Lower leg skin (tissue), 4 donors: ENCODE data around the gene DUSP22. TPM values are rescaled to one million over a fixed set of nuclear protein-coding genes. Genes with fewer than 3 reads are reported as not detected.
"Not testable (repeated sequence)": the region's sequence is repeated elsewhere in the genome, so short reads cannot be mapped to it uniquely, and the experiment has no call there.

Experiments used
- DNase-seq, 2 donors: peaks; one replicate each; pipeline ENCODE4 v3.0.0-alpha.2; 2019; ENCODE audit warnings: low spot score in 2 of 2
- H3K4me3 ChIP-seq: fragments of 200-600 bp; sonication (generic); 2 replicates; pipeline ENCODE4 v1.5.1; 2017; ENCODE audit warnings: mild to moderate bottlenecking, low read depth; ENCODE audit not compliant: poor library complexity, severe bottlenecking
- CTCF ChIP-seq, 3 donors: fragments of 450-650 bp; IDR thresholded peaks; one replicate each; pipeline ENCODE4 v1.5.1; 2016; ENCODE audit warnings: antibody characterized with exemption in 3 of 3, mild to moderate bottlenecking in 3 of 3, moderate library complexity in 2 of 3
- POLR2A ChIP-seq, 2 donors: fragments of 450-650 bp; IDR thresholded peaks; one replicate each; pipeline ENCODE4 v1.6.1; 2016 to 2017; ENCODE audit warnings: antibody characterized with exemption in 2 of 2, mild to moderate bottlenecking in 1 of 2, moderate library complexity in 1 of 2
- WGBS, 2 donors: methylation state at CpG; one replicate each; pipeline ENCODE4 v1.1.5; 2018; 5-methylcytosine and 5-hydroxymethylcytosine counted together
- intact Hi-C: fragments of 100-400 bp; cut with DNase I; formaldehyde crosslinking; loops from one replicate; pipeline ENCODE4 v1.15.0; 2023; ENCODE audit warnings: low total_unique reads
- total RNA-seq, 4 donors: library from RNA; depleted of rRNA; stranded (reverse); fragments of >200 nt; gene quantifications; one replicate each; pipeline ENCODE4 v1.1.0, GENCODE V29; 2016

The DUSP22 gene
- 10 to 100 TPM; 53.2 to 81.1 (median 63.4) TPM for total RNA-seq

GRCh38 chr6:291697-292505, at the start of gene DUSP22:
TSS of gene DUSP22 (plus strand) at chr6:292487. CDS start at chr6:292540, 53 bp downstream.
- TF ChIP-seq CTCF (IDR thresholded peaks at IDR 0.05) = no peak
- peak in 1 of 2 donors; percentile 49 for TF ChIP-seq POLR2A (IDR thresholded peaks at IDR 0.05)
- DNase-seq = peak; percentile 84 to 97
- WGBS, 2 donors = 24 to 31% methylated on average over 46 to 79 of the region's 85 CpGs
- intact Hi-C loops = no loop called here
- peak within 1 kb of the TSS; percentile 54 for H3K4me3 ChIP-seq

- TF ChIP-seq POLR2A (IDR thresholded peaks at IDR 0.05) = no peak
- no peak overlapping the region for H3K4me3 ChIP-seq
- no peak for DNase-seq
- WGBS, 2 donors = 70 to 84% methylated on average over 8 of the region's 8 CpGs
- intact Hi-C loops = no loop called here
These were observed 45.9 kb upstream of the DUSP22 start for GRCh38 chr6:246352-246751.

- H3K4me3 ChIP-seq = no peak overlapping the region
- TF ChIP-seq CTCF (IDR thresholded peaks at IDR 0.05) = no peak
- TF ChIP-seq POLR2A (IDR thresholded peaks at IDR 0.05) = no peak
- DNase-seq = no peak
- intact Hi-C loops = no loop called here
- WGBS, 2 donors = 86 to 88% methylated on average over 5 of the region's 5 CpGs
These were observed 44.9 kb upstream of the DUSP22 start for GRCh38 chr6:247351-247750.

GRCh38 chr6:248046-248445, 44.2 kb upstream of the DUSP22 start:
- H3K4me3 ChIP-seq, intact Hi-C loops, DNase-seq: not testable (repeated sequence)
- 85 to 89% methylated on average over 6 of the region's 6 CpGs for WGBS, 2 donors

GRCh38 chr6:250676-251075, 41.6 kb upstream of the DUSP22 start:
- H3K4me3 ChIP-seq = no peak overlapping the region
- TF ChIP-seq POLR2A (IDR thresholded peaks at IDR 0.05) = no peak
- TF ChIP-seq CTCF (IDR thresholded peaks at IDR 0.05) = no peak
- intact Hi-C loops = no loop called here
- no peak for DNase-seq

- TF ChIP-seq CTCF (IDR thresholded peaks at IDR 0.05) (no peak), POLR2A (IDR thresholded peaks at IDR 0.05) (no peak)
- no peak overlapping the region for H3K4me3 ChIP-seq
- DNase-seq = no peak
- WGBS, 2 donors = 57 to 62% methylated on average over 2 of the region's 2 CpGs
- intact Hi-C loops = no loop called here
These were observed 40.4 kb upstream of the DUSP22 start for GRCh38 chr6:251920-252319.
